Medulla oblongata (tissue), 1 donor: ENCODE measurements around the gene ARX.

Source experiments
- DNase-seq: peaks from one replicate; pipeline ENCODE4 v3.0.0-alpha.2; 2015; ENCODE audit errors: extremely low spot score

Gene ARX

DNA sequence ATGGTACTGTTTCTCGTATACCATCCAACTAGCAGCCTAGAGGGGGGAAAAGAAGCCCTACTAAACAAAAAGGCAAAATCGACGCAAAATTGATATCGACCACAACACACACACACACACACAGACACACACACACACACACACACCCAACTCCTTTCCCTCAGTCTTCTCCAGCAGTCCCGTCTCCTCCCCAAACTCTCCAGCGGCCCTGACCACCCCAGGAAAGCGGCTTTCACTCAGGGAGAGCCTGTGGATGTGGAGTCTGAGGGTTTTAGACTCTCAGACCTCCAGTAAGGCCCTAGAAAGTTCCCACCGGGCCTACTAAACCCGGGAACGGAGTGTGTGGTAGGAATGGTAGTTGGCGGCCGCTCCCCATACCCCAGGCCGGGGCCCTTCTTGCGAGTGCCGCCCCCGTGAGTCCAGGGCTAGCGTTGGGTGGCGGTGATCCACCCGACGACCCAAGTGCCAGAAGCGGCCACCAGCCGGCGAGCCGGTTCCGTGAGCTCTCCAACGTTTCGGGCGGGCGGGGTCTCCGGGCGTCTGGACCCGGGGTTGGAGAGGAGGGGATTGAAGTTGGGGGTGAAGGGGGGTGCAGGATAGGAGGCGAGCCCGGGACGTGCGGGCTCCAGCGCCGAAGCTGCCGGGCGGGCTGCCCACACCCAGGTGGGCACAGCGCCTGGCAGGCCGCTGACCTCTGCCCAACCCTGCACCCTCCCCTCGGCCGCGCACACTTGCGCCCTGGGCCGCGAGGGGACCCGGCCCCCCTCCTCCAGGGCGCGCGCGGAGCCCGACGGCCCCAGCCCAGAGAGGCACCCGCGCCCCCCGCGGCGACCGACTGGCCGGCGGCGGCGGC is 13.7 kb downstream of the ARX start:
- DNase-seq: no peak

DNA sequence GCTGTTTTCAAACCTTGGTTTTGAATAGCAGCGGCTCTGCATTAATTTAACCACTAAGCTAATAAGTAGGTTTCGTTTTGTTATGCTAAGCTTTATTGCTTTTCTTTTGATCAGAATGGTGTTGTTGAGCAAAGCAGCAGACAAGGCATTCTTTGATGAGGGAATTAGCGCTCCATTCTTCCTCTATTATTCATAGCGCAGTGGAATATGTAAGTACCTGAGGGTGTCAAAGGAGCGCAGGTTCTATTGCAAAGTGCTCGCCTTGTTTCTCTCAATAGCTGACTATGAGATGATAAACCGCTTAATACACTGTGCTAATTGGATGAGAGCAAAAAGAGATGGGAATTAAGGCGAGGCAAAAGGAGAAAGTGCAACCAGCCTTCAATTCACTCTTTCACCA is 16.3 kb downstream of the ARX start:
- no peak for DNase-seq

DNA sequence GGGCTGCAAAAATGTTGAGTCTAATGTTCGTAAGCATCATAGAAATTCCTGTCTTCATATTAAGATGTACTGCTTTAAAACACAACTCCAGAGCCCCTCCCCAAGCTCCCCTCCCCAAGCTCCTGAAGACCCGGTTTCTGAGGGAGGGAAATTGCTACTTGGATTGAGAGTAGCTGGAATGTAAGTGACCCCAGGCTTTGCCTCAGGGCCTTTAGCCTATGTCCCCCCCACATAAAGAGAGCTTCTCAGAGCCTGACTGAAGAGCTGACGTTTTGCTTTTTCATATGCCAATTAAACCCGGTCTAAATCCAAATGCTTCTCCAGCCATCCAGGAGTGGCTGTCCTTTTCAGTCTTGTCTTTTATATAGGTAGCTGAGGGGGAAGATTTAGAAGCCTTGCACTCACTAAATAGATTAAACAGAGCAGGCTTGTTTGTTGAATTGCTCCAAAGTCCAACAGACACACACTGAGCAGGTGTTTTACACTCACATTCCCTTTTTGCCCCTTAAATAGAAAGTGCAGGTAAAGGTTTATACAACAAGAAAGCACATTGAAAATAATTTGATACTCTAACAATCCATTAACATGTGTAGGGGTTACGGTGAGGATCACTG is 19.6 kb downstream of the ARX start:
- no peak for DNase-seq

DNA sequence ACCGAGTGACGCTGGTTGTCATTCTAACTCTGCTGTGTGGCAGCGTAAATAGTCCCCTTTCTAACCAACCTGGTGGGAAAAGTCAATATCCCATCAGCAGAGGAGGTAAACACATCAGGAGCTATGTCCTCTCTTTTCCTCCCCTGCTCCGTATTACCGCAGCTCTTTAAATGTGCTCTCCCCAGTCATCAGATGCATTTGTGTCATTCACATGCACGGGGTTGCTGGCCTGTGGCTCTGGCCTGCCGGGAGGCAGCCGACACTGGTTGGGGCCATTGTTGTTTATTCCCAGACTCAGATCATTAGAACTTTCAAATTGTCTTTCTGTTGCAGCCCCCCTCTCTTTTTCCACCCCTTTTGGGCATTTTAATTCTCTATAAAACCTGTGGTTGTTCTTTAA is 21.9 kb downstream of the ARX start:
- DNase-seq: no peak

DNA sequence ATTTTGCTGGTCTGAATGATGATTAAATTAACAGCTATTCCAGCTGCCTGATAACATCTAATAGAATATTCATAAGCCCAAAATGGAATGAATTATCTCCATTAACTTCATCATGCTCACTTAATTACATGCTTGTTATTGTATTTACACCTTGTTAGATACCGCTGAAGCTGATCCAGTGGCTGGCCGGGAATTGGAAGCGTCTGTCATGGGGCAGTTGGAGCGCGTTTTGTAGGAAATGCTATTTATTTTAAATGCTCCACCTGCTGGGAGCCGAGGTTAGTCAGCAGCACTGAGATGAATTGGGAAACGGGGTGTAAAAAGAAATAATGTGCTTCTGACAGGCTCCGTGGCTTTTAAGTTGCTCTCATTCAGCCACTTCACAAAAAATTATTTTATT is 25.2 kb downstream of the ARX start:
- DNase-seq: no peak

DNA sequence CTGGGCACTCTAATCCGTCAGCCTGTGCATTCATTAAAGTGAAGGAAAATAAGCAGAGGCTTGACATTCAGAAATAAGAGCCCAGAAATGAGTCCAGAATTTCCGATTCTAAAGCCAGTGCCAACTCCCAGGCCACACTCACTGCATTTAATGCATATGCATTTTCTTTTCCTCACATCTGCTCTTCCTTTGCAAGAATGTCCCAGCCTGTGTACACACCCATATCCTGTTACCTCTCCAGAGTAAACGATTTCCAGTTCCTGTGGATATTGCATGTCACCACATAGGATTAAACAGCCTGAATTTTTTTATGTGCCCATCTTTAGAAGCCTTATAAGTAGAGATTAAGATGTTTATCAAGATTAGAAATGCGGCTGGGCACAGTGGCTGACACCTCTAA is 27.5 kb downstream of the ARX start:
- no peak for DNase-seq

DNA sequence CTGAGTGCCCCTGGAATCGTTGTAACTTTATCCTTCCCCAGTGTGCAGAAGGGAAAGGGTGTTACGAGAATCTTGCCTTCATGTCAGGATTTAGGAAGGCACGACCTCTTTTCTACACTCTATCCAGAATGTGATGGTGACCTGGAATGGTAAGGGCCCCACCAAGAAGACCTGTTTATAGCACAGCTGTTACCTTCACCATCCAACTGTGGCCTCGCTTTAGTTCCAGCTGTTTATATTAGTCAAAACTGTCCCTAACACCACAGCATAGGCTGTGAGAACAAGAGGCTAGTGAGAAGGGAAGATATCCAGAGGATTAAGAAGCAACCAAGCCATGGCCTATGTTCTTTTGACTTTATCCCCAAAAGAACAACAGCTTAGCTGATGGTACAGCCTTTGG is 28.0 kb downstream of the ARX start:
- DNase-seq: no peak

GRCh38 chrX:24985120-24985519 is 30.6 kb downstream of the ARX start:
- DNase-seq: no peak

- no peak for DNase-seq
These were observed 31.8 kb downstream of the ARX start for GRCh38 chrX:24983931-24984330.

- DNase-seq: no peak
These were observed 33.3 kb downstream of the ARX start for GRCh38 chrX:24982306-24982965.

DNA sequence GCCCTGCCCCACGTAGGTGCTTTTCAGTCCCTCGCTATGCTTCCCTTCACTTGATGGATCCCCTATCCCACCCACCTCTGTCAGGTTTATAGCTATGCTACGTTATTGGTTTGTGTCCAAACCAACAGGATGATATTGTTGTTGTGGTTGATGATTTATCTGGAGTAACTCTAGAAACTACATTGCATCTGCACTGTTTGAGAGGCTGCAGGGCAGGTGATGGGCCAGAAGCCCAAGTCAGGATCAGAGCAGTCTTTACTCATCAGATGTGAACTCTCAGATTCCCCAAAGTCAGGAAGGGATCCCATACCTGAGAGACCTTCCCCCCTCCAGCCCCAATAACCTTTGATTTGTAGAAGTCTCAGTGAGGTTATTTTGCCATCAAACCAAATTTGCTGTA is 34.7 kb downstream of the ARX start:
- no peak for DNase-seq

GRCh38 chrX:24979081-24979480 is 36.7 kb downstream of the ARX start:
- no peak for DNase-seq

GRCh38 chrX:24969812-24970211 is 46.0 kb downstream of the ARX start:
- no peak for DNase-seq

- DNase-seq: no peak
These were observed 50.4 kb downstream of the ARX start for GRCh38 chrX:24965372-24965771.

DNA sequence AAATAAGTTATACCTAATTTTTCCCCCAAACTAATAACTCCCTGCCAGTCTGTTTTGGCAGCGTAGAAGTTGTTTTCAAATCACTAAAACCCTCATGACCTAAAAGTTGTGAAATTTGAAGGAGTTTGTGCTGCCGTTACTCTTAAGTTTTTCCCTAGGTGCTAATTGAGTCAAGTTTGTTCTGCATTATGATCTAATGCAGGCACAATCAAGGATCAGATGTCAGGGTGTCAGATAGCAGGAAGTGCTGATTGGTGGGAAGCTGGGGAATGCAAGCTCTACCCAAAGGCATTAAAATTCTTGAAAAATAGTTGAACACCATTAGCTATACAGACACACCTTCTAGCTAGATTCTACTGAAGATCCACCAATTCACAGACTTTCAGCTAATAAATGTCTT is 51.9 kb downstream of the ARX start:
- no peak for DNase-seq

- no peak for DNase-seq
These were observed 54.0 kb downstream of the ARX start for GRCh38 chrX:24961809-24962208.

GRCh38 chrX:24956828-24957227 is 58.9 kb downstream of the ARX start:
- DNase-seq: no peak

- no peak for DNase-seq
These were observed 60.3 kb downstream of the ARX start for GRCh38 chrX:24955372-24955930.

DNA sequence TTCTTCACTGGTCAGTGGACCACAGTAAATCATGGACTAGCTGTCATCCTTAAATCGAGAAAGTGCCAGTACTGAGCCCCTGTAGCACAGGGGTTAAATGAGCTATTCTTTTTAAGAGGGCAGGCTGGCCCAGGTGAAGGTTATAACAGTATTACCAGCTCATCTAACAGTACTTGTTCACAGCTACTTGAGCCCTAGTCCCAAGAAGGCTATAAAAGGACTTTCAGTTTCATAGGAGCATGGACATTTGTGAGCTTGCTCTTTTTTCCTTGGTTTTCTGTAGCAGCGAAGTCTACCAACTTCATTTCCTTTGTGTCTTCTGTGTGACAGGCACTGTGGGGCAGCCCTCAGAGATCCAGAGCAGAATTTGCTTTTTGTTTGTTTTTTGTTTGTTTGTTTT is 61.0 kb downstream of the ARX start:
- no peak for DNase-seq
